Measurements from ENCODE around the gene TBC1D10A. TPM values are rescaled to one million over a fixed set of nuclear protein-coding genes. Genes with fewer than 3 reads are reported as not detected.

TBC1D10A gene
- total RNA-seq, 1 experiment from 2014 or later, result 8.4 TPM

GRCh38 chr22:30280505-30280904, 46.2 kb downstream of the TBC1D10A start:
- Histone ChIP-seq H2AFZ (ENCODE audit: low read length) (no peak overlapping the region), H3K23me2 (ENCODE audit: insufficient read length, low read depth, low read length, poor library complexity, severe bottlenecking) (no peaks in the 10 kb centered on the region), H3K4ac (ENCODE audit: low read depth, low read length) (no peak overlapping the region), H4K8ac (replicated peaks; ENCODE audit: insufficient read length, low read depth, low read length) (no peak overlapping the region), H2AK5ac (ENCODE audit: insufficient read length, low read length) (no peak overlapping the region), H2BK120ac (ENCODE audit: low read depth, low read length, poor library complexity, severe bottlenecking) (no peak overlapping the region), H3K9me3 (ENCODE audit: control insufficient read depth, low read depth, low read length) (no peaks in the 10 kb centered on the region), H4K5ac (ENCODE audit: insufficient read length, low read depth, low read length) (no peak overlapping the region), H3K27me3 (ENCODE audit: insufficient read depth, low read length) (no peaks in the 10 kb centered on the region), H2BK15ac (ENCODE audit: low read depth, low read length) (no peak overlapping the region), H3K4me1 (ENCODE audit: insufficient read depth, low read length) (no peaks in the 10 kb centered on the region; the same call in 1 of the 2 replicates), H3K56ac (ENCODE audit: insufficient read length, low read depth, low read length) (no peak overlapping the region), H3K79me2 (ENCODE audit: insufficient read depth, low read length) (no peaks in the 10 kb centered on the region), H4K20me1 (ENCODE audit: control insufficient read depth, insufficient read depth, insufficient read length) (no peaks in the 10 kb centered on the region), H3K27ac (ENCODE audit: insufficient read length, low read depth, low read length) (no peak overlapping the region), H3K23ac (ENCODE audit: insufficient read length, low read depth, low read length) (no peak overlapping the region), H2BK20ac (ENCODE audit: low read depth, low read length, poor library complexity, severe bottlenecking) (no peak overlapping the region), H3K18ac (ENCODE audit: insufficient read length, low read depth, low read length) (no peak overlapping the region), H3K4me2 (ENCODE audit: insufficient read depth, insufficient read length, low read length) (no peak overlapping the region), H3T11ph (ENCODE audit: low read length) (no peak overlapping the region), H2BK12ac (ENCODE audit: insufficient read length, low read depth, low read length) (no peak overlapping the region), H2BK5ac (ENCODE audit: insufficient read length, low read length) (no peak overlapping the region), H3K14ac (ENCODE audit: insufficient read depth, low read length) (no peak overlapping the region), H3K79me1 (ENCODE audit: insufficient read depth, low read depth, low read length, poor library complexity, severe bottlenecking) (no peaks in the 10 kb centered on the region), H4K91ac (ENCODE audit: insufficient read length, low read depth, low read length) (no peak overlapping the region), H3K9ac (ENCODE audit: extremely low read depth, insufficient read length, low read length) (no peak overlapping the region)
- H3K27me3 Mint-ChIP-seq (ENCODE audit: low read depth), result peaks cover 5% of the 10 kb centered on the region
- no peak for DNase-seq
- no peak for TF ChIP-seq CTCF (conservative IDR thresholded peaks at IDR 0.05)
- H3K4me3 Mint-ChIP-seq, result no peak overlapping the region
- no peak overlapping the region for H3K27ac Mint-ChIP-seq
- H3K36me3 Mint-ChIP-seq (ENCODE audit: insufficient read depth in 1 of 3, low read depth in 3 of 3), result no peaks in the 10 kb centered on the region
- peaks cover 9 to 15% of the 10 kb centered on the region in 2 experiments for H3K4me1 Mint-ChIP-seq
- no CpG with 5 or more reads among the region's 8 CpGs for WGBS (ENCODE audit: extremely low coverage, insufficient read length, low lambda C conversion rate)
- no peaks in the 10 kb centered on the region for H3K9me3 Mint-ChIP-seq

Data from H9 (cell line).